ENCODE measurements around the gene WIPF2.

WIPF2 gene

GRCh38 chr17:40278414-40278813, 59.3 kb downstream of the WIPF2 start:
- TF ChIP-seq, protein P1, sequence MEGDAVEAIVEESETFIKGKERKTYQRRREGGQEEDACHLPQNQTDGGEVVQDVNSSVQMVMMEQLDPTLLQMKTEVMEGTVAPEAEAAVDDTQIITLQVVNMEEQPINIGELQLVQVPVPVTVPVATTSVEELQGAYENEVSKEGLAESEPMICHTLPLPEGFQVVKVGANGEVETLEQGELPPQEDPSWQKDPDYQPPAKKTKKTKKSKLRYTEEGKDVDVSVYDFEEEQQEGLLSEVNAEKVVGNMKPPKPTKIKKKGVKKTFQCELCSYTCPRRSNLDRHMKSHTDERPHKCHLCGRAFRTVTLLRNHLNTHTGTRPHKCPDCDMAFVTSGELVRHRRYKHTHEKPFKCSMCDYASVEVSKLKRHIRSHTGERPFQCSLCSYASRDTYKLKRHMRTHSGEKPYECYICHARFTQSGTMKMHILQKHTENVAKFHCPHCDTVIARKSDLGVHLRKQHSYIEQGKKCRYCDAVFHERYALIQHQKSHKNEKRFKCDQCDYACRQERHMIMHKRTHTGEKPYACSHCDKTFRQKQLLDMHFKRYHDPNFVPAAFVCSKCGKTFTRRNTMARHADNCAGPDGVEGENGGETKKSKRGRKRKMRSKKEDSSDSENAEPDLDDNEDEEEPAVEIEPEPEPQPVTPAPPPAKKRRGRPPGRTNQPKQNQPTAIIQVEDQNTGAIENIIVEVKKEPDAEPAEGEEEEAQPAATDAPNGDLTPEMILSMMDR (IDR thresholded peaks at IDR 0.05), result no peak

DNA sequence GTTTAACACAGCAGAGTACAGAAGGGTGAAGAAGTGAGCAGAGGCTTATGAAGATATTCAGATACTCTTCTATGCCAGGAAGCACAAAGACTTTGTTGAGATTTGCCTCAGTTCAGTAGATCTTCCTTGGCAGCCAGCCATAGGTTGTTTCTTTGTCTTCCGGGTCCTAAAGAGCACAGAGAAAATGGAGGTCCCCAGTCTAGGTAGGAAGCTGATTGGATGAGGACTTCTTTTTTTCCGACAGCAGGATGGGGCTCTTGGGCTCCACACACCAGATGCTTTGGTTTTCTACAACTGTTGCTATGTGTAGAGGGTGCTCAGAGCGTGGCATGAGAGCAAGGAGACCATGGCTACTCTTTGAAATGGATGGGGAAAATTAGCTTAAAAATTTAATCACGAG, 60.3 kb downstream of the WIPF2 start:
- TF ChIP-seq, protein P1 (IDR thresholded peaks at IDR 0.05), result no peak

- TF ChIP-seq, protein P1 (IDR thresholded peaks at IDR 0.05), result no peak
Measured at GRCh38 chr17:40281663-40282062, 62.6 kb downstream of the WIPF2 start.

DNA sequence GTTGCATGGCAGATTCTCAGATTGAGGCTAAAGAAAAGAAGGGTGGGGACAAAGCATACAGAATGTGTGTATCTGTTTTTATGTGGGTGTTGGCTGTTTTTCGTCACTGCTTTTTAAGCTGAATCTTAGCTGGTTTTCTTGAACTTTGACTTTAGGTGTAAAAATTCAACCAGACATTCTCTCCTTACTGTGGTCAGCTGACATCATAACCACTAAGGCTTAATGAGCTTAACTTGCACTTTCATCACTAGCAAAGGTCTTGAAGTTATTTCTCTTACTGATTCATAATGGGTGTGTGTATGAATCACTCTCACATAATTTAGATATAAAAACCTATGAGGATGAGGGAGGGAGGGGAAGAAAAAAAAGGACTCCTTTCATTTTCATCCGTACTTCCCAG, 64.6 kb downstream of the WIPF2 start:
- TF ChIP-seq, protein P1 (IDR thresholded peaks at IDR 0.05), result no peak

DNA sequence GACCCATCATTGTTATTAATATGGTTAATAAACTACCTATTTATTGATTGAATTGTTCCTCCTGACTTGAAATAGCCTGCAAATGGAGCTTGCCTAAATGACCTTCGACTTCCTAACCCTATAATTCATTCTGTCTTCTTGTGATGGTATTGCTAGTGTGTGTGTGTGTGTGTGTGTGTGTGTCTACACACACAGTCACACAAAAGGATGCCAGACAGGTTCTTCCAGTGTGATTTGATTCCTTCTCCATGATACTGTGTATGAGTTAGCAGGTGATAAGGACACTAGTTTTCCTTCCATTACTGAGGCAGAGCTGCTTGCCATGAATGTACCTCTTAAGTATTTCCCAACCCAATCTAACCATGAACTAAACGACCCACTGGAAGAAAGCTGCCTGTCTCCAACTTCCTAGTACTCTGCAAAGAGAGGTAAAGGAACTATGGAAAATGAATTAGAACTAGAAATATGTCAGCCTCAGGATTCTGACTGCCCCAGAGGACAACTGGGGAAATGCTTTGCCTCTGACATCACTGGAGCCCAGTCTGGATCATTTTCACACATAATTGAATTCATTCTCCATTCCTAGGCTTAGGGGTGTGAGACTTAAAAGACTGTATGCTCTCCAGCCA, 65.1 kb downstream of the WIPF2 start:
- TF ChIP-seq, protein P1 (IDR thresholded peaks at IDR 0.05), result no peak

GRCh38 chr17:40286473-40286872, 67.4 kb downstream of the WIPF2 start:
- TF ChIP-seq, protein P1 (IDR thresholded peaks at IDR 0.05), result no peak

GRCh38 chr17:40287159-40287493, 68.0 kb downstream of the WIPF2 start:
- TF ChIP-seq, protein P1 (IDR thresholded peaks at IDR 0.05), result no peak

Data from LNCAP (cell line).